Stimulated activated CD4-positive, alpha-beta T cell treated with anti-CD3 and anti-CD28 coated beads, Interleukin-15, amount 100 ng/mL, for 1 hour (primary cell): Measurements from ENCODE around the gene MYH14.
A peak's percentile ranks its signal among the peaks of the same experiment; 100 is the strongest.

Experiments
- DNase-seq, 2 donors: peaks; one replicate each; pipeline ENCODE4 v3.0.0-alpha.2; 2020; ENCODE audit warnings: low read depth in 1 of 2, low spot score in 1 of 2

Gene MYH14

DNA sequence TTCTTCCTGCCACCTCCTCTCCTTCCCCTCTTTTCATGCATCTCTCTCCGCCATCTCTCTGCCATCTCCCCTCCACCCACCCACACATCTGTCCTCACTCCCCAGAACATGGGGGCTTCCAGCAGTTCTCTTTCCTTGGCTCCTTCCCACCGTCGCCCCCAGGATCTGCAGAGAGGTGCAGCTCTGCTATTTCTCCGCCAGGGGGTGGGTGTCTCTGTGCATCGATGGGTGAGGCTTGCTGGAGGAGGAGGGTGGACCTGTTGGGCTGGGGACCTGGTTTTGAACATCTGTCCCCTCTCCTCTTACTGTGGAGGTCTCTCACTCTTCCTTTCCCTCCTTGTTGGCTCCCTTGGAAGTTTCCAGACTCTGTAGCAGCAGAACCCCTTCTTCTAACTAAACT is 51.7 kb downstream of the MYH14 start:
- DNase-seq, result no peak

DNA sequence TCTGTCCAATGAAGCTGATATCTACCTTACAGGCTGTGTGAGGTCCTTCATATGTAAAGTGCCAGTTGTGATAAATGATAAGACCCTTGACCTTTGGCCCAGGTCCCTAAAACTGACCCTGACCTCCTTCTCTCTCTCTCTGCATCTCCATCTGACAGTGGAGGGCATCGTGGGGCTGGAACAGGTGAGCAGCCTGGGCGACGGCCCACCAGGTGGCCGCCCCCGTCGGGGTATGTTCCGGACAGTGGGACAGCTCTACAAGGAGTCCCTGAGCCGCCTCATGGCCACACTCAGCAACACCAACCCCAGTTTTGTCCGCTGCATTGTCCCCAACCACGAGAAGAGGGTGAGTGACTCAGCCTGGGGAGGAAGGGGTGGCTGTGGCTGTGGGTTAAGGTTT is 53.7 kb downstream of the MYH14 start:
- no peak for DNase-seq

DNA sequence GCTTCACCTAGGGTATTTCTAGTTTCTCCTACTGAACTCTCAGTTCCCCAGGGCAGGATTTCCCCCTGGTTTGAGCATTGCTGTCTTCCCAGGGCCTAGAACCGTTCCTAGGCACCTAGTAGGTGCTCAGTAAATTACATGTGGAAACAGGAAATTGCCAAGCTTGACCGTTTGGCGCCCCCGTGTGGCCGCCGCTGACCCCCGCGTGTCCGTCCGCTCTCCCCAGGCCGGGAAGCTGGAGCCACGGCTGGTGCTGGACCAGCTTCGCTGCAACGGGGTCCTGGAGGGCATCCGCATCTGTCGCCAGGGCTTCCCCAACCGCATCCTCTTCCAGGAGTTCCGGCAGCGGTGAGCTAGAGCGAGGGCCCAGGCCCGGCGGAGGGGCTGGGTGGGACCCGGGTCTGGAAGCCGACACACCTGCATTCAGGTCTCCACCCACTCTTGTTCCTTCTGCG is 55.5 kb downstream of the MYH14 start:
- DNase-seq, result no peak

DNA sequence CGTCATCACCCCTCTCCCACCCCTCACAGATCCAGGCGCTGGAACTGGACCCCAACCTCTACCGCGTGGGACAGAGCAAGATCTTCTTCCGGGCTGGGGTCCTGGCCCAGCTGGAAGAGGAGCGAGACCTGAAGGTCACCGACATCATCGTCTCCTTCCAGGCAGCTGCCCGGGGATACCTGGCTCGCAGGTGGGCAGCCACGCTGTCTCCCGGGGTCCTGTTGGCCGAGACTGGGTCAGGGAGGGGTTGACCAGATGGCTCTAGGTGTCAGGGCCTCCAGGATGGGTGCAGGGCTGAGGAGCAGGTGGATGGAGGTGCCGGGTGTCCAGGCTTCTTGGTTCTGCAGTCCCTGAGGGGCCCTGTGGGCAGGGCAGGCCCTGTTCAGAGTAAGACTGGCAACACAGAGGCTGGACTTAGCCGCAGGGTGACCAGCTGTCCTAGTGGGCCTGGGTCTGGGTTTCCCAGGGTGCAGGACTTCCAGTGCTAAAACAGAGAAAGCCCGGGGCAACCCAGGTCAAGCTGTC is 58.1 kb downstream of the MYH14 start:
- no peak for DNase-seq

DNA sequence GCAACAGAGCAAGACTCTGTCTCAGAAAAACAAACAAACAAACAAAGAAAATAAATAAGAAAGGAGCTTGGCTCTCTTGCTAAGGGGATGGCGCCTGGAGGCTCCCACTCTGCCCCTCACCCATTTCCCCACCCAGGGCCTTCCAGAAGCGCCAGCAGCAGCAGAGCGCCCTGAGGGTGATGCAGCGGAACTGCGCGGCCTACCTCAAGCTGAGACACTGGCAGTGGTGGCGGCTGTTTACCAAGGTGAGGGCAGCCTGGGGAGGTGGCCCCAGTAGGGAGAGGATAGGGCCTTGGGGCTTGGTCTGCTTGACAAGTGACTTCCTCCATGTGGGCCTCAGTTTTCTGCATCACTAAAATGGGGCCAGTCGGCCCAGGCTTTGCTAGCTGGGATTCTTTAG is 59.8 kb downstream of the MYH14 start:
- DNase-seq, result no peak

DNA sequence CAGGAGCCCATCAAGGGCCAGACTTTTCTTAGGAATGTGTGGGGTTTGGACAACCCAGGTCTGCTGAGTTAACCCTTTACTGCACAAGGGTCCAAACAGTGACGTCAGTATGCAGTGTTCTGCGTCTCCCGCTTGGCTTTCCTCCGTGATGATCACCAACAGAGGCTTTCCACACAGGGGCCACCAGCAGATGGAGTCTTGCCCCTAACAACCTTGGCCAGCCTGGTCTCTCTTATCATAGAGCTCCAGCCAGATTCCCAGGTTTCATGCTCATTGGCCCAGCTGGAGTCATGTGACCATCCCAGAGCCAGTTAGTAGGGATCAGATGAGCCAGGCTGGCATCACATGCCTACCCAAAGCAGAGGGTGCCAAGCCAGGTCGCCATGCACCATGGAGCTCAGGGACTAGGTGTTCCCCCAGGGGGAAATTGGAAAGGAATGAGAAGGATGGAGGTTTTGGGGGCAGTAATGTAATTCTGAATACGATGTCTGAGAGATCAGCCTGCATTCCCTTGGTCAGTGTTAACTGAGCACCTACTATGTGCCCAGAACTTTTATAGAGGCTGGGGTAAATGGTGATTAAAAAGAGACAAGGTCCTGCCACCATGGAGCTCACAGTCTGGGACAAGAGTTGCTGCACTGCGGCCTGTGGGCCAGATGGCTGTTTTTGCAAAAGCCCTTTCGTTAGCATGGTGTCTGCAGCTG is 61.2 kb downstream of the MYH14 start:
- DNase-seq, result no peak

DNA sequence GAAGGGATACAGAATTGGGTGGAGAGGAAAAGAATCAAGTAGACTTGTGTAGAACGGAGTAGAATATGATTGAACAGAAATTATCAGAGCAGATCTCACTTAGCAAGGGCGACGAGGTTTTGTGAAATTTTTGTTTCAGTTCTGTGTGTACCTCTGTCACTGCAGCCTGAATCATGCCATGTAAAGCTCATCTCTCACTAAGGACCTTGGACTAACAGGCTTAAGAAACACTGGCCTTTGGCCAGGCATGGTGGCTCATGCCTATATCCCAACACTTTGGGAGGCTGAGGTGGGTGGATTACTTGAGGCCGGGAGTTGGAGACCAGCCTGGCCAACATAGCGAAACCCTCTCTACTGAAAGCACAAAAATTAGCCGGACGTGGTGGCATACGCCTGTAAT is 62.6 kb downstream of the MYH14 start:
- no peak for DNase-seq

DNA sequence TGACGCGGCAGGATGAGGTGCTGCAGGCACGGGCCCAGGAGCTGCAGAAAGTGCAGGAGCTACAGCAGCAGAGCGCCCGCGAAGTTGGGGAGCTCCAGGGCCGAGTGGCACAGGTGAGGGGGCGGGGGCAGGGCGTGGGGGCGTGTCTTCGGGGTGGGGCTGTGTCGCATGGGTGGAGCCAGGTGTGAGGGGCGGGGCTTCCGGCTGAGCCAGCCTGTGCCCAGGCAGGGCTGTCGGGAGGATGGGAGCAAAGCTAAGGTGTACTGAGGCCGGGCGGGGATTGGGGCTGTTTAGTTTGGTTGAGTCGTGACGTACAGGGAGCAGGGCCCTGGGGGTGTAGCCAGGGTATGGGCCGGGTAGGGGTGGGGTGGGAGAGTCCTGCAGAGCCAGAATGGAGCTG is 63.5 kb downstream of the MYH14 start:
- DNase-seq, result peak in 1 of 2 donors; percentile 17

DNA sequence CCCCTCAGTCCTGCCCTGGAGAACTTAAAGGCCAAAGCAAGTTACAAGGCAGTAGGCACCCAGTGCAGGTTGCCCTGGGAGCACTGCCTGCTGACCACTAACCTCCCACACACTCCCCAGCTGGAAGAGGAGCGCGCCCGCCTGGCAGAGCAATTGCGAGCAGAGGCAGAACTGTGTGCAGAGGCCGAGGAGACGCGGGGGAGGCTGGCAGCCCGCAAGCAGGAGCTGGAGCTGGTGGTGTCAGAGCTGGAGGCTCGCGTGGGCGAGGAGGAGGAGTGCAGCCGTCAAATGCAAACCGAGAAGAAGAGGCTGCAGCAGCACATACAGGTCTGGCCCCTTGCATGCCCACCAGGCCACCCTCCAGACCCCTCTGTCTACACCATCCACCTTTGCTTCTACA is 64.6 kb downstream of the MYH14 start:
- DNase-seq, result no peak

DNA sequence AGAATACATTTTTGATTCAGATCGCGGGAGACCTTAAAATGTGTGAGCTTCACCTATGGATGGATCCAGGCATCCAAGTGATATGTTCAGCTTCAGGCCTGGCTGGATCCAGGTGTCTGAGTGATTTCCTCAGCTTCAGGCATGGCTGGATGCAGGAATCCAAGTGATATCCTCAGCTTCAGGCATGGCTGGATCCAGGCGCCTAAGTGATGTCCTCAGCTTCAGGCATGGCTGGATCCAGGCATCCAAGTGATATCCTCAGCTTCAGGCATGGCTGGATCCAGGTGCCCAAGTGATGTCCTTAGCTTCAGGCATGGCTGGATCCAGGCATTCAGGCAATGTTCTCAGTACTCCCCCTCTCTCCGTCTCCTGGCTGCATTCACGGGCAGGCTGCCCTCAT is 65.1 kb downstream of the MYH14 start:
- no peak for DNase-seq

DNA sequence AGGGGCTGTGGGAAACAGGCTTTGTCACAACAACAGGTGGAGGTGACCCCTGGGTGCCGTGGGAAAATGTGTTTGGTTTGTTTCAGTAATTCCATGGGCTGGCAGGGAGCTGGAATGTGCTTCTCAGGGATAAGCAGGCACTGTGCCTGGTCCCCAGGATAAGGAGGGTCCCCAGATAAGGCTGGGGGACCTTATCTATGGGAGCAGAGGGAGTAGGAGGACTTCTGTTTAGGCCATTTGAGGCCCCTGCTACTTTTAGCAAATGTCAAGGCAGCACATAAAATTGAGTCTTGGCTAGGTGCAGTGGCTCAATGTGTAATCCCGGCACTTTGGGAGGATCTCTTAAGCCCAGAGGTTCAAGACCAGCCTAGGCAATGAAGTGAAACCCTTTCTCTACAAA is 66.2 kb downstream of the MYH14 start:
- DNase-seq, result no peak

DNA sequence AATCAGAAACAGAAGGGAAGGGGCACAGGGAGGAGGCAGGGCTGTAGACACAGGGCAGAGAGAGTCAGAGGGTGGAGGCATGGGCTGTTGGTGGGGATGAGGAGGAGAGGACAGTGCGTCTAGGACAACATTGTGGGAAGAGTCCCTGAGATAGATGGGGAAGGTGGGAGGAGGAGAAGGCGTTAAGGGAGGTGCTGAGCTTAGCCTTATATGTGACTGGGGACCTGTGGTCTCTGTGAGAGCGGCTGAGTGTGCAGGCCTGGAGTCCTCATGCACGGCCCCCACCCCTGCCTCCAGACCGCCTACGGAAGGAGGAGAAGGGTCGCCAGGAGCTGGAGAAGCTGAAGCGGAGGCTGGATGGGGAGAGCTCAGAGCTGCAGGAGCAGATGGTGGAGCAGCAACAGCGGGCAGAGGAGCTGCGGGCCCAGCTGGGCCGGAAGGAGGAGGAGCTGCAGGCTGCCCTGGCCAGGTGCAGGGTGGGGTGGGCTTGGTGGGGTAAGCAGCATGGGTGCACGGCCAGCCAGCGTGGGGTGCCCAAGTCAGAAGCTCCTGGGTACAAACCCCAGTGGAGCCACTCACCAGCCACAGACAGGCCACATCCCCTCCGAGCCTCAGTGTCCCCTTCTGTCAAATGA is 69.0 kb downstream of the MYH14 start:
- no peak for DNase-seq

DNA sequence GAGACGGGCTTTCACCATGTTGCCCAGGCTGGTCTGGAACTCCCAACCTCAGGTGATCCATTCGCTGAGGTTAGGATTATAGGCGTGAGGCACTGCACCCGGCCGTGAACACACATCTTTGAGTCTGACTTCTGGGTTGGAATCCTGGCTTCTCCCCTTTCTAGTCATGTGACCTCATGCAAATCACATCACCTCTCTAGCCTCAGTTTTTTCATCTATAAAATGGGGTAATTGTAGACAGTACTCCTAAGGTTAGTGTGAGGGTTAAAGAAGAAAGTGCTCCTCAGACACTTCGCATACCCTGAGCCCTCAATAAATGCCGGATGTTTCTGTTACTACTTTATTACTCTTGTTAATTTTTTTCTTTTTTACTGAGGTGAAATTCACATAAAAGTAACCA is 70.4 kb downstream of the MYH14 start:
- no peak for DNase-seq

DNA sequence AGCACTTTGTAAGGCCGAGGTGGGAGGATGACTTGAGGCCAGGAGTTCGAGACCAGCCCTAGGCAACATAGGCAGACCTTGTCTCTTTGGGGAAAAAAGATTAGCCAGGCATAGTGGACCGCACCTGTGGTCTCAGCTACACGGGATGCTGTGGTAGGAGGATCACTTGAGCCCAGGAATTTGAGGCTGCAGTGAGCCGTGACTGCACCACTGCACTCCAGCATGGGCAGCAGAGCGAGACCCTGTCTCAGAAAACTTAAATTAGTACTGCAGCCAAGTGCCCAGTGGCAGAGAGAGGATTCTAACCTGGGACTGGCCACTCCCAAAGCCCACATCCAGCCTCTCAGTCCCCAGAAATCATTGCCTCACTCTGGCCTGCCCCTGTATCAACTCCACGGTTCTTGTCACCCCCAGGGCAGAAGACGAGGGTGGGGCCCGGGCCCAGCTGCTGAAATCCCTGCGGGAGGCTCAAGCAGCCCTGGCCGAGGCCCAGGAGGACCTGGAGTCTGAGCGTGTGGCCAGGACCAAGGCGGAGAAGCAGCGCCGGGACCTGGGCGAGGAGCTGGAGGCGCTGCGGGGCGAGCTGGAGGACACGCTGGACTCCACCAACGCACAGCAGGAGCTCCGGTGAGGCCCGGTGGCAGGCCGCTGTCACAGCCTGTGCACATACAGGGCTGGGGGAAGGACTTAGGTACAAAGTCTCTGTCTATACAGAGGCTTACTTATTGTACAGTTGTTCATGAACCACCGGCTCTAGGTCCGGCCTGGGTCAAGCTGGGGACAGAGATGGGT is 72.4 kb downstream of the MYH14 start:
- DNase-seq, result no peak

DNA sequence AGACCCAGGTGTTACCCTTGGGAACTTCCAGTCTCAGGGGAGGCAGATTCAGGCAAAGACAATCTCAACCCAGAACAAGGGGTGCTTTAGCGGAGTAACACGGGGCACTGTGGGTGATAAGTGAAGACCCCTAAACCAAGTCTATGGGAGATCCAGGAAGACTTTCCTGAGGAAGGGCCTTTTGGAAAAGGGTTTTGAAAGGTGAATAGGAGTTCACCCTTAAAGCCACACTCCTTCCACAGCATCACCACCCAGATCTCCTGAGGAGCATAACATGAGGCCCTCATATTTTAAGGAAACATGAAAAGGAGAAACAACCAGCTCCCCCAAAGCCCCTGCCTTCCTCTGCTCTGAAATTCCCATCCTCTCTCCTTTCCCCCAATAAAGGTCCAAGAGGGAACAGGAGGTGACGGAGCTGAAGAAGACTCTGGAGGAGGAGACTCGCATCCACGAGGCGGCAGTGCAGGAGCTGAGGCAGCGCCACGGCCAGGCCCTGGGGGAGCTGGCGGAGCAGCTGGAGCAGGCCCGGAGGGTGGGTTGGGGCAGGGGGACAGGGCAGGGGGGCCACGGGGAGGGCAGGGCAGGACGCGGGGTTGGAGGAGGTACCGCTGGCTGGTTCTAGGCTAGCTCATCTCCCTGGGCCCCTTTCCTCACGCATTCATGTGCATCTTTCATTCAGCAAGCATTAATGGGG is 73.1 kb downstream of the MYH14 start:
- no peak for DNase-seq

DNA sequence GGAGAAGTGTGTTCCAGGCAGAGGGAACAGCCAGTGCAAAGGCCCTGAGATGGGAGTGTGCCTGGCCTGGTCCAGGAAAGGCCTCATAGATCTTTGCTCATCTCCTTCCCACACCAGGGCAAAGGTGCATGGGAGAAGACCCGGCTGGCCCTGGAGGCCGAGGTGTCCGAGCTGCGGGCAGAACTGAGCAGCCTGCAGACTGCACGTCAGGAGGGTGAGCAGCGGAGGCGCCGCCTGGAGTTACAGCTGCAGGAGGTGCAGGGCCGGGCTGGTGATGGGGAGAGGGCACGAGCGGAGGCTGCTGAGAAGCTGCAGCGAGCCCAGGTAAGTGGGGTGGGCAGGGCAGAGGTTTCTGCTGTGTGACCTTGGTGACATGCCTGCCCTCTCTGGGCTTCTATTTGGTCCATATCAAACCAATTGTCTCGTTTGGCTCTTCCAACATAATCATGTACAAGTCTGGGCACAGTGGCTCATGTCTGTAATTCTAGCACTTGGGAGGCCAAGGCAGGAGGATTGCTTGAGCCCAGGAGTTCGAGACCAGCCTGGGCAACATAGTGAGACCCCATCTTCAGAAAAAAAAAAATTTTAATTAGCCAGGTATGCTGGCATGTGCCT is 74.7 kb downstream of the MYH14 start:
- no peak for DNase-seq

DNA sequence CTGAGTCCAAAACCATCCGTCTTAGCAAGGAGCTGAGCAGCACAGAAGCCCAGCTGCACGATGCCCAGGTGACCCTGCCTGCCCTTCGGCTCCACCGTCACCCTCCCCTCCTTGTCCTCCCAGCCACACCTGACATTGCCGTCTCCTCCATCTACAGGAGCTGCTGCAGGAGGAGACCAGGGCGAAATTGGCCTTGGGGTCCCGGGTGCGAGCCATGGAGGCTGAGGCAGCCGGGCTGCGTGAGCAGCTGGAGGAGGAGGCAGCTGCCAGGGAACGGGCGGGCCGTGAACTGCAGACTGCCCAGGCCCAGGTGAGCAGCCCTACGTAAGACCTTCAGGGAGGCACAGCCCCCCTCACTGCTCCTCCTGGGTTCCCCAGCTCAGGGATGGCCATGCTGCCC is 76.7 kb downstream of the MYH14 start:
- DNase-seq, result no peak

DNA sequence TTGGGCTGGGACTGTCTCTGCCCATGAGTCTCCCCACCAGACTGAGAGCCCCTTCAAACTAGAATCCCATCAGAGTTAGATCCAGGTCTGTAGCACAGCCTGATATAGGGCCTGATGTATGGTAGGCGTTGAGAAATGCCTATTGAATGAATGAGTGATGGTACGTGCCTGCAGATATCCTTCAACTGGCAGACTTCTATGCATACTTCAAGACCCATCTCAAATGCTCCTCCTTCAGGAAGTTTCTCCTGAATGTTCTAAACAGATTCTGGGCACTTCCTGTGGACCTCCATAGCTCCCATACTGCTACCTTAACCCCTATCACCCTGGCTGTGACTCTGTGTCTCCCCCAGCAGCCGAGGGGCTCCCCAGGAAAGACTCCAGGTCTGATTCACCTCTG is 77.6 kb downstream of the MYH14 start:
- no peak for DNase-seq

DNA sequence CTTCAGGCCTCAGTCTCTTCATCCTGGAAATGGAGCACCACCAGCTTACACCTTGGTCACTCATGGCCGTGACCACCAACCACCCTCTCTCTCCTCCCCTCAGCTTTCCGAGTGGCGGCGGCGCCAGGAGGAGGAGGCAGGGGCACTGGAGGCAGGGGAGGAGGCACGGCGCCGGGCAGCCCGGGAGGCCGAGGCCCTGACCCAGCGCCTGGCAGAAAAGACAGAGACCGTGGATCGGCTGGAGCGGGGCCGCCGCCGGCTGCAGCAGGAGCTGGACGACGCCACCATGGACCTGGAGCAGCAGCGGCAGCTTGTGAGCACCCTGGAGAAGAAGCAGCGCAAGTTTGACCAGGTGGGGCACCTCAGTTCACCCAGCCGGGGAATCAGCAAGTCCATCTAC is 78.1 kb downstream of the MYH14 start:
- DNase-seq, result no peak

DNA sequence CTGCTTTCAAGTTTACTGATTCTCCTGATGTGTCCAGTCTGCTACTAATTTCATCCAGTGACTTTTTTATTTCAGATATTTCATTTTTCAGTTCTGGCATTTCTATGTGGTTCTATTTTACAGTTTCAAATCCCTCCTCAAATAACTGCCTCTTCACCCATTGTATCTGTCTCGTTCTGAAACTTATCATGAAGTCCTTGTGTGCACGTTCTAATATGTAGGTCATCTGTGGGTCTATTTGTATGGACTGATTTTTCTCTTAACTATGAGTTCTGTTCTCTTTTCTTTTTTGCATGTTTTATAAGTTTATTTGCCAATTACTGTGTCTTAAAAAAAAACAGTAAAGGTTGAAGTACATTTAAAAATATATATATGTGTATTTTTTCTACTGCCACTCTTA is 82.4 kb downstream of the MYH14 start:
- no peak for DNase-seq

DNA sequence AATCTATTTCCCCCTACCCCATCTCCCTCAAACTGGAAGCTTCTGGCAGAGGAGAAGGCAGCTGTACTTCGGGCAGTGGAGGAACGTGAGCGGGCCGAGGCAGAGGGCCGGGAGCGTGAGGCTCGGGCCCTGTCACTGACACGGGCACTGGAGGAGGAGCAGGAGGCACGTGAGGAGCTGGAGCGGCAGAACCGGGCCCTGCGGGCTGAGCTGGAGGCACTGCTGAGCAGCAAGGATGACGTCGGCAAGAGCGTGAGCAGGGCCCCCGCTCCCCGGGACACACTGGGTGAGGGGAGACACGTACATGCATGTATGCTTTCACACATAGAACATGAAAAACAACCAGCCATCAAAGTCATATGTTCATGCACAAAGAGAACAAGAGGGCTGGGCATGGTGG is 83.0 kb downstream of the MYH14 start:
- DNase-seq, result no peak
